Endothelial cell of umbilical vein (primary cell): ENCODE measurements around the gene MAPK8. TPM values are rescaled to one million over a fixed set of nuclear protein-coding genes. Genes with fewer than 3 reads are reported as not detected.

Experiments
- BruUV-seq: library from RNA; stranded (reverse); fragments of 400-500 nt; replicated peaks from 2 replicates; lab custom pipeline; 2021; lab: Mats Ljungman, UMichigan
- CTCF ChIA-PET: fragments of 300-600, 350-600 bp; sonication (Branson Sonifier 250); formaldehyde crosslinking; loops from one replicate; lab custom pipeline; 2021; ENCODE audit warnings: antibody characterized with exemption, inconsistent platforms; lab: Charles Lee
- POLR2A ChIA-PET: fragments of 300-600, 350-600 bp; sonication (Branson Sonifier 250); formaldehyde crosslinking; loops from one replicate; lab custom pipeline; 2021; ENCODE audit warnings: antibody characterized with exemption, inconsistent platforms; lab: Charles Lee
- DNase-seq: peaks from one replicate; pipeline ENCODE4 v3.0.0-alpha.2; 2011; ENCODE audit warnings: low read depth, low spot score
- FAIRE-seq: peaks from 2 replicates; lab custom pipeline; 2011; peaks lifted over from hg19 to GRCh38; lab: Jason Lieb, UNC
- H2AFZ ChIP-seq: 2 replicates; pipeline ENCODE4 v1.6.0; 2012; ENCODE audit warnings: low read depth, low read length, control low read depth, inconsistent platforms
- H3K27ac ChIP-seq: 2 replicates; pipeline ENCODE4 v1.5.1; 2011; ENCODE audit warnings: low read depth, mild to moderate bottlenecking, control low read depth, low read length, moderate library complexity; ENCODE audit not compliant: insufficient read depth
- H3K27me3 ChIP-seq, 2 experiments: 2 replicates each; pipeline versions ENCODE4 v1.6.0 to v1.6.1; 2011; ENCODE audit warnings: low read length in 2 of 2, mixed read lengths in 1 of 2; ENCODE audit not compliant: control insufficient read depth in 2 of 2, insufficient read depth in 2 of 2
- H3K36me3 ChIP-seq, 2 experiments: 2 replicates in 1 of 2; 3 replicates in 1 of 2; pipeline ENCODE4 v1.5.1; 2011; ENCODE audit warnings: low read length in 2 of 2, mild to moderate bottlenecking in 1 of 2, moderate library complexity in 1 of 2; ENCODE audit not compliant: control insufficient read depth in 2 of 2, insufficient read depth in 2 of 2; ENCODE audit errors: extremely low read depth in 1 of 2
- H3K4me1 ChIP-seq: 3 replicates; pipeline ENCODE4 v1.5.1; 2011; ENCODE audit warnings: mild to moderate bottlenecking, low read length; ENCODE audit not compliant: control insufficient read depth, insufficient read depth; ENCODE audit errors: extremely low read depth
- H3K4me2 ChIP-seq: 2 replicates; pipeline ENCODE4 v1.6.1; 2011; ENCODE audit warnings: low read length, control low read depth, mixed read lengths; ENCODE audit not compliant: insufficient read depth
- H3K4me3 ChIP-seq, 3 experiments: fragments of 200-600 bp in 1 of 3; sonication (generic), shearing (Covaris generic) in 1 of 3; replicated peaks in 1 of 3; 2 replicates each; pipeline ENCODE4 v1.5.1; 2011 to 2016; ENCODE audit warnings: control low read depth in 3 of 3, low read length in 3 of 3, mild to moderate bottlenecking in 2 of 3, inconsistent platforms in 1 of 3, low read depth in 1 of 3, moderate library complexity in 1 of 3; ENCODE audit not compliant: insufficient read depth in 1 of 3
- H3K79me2 ChIP-seq: 2 replicates; pipeline ENCODE4 v1.6.0; 2012; ENCODE audit warnings: low read length, inconsistent platforms; ENCODE audit not compliant: control insufficient read depth, insufficient read depth
- H3K9ac ChIP-seq: replicated peaks from 2 replicates; pipeline ENCODE3; 2011; ENCODE audit warnings: low read length, control low read depth; ENCODE audit not compliant: insufficient read depth; ENCODE audit errors: extremely low read depth
- H3K9me1 ChIP-seq: replicated peaks from 3 replicates; pipeline ENCODE4 v1.6.0; 2011; ENCODE audit warnings: mild to moderate bottlenecking, low read length; ENCODE audit not compliant: control insufficient read depth, insufficient read depth; ENCODE audit errors: extremely low read depth
- H3K9me3 ChIP-seq: replicated peaks from 2 replicates; pipeline ENCODE4 v1.5.1; 2012; ENCODE audit warnings: low read length, inconsistent platforms; ENCODE audit not compliant: control insufficient read depth, insufficient read depth
- H4K20me1 ChIP-seq: replicated peaks from 2 replicates; pipeline ENCODE3; 2011; ENCODE audit warnings: mild to moderate bottlenecking, low read length; ENCODE audit not compliant: control insufficient read depth, insufficient read depth; ENCODE audit errors: extremely low read depth
- EZH2 ChIP-seq: IDR thresholded peaks from 2 replicates; pipeline ENCODE4 v1.6.1; 2012; ENCODE audit warnings: borderline replicate concordance, low read depth, mild to moderate bottlenecking, moderate library complexity, low read length, inconsistent platforms; ENCODE audit not compliant: severe bottlenecking
- FOS ChIP-seq: IDR thresholded peaks from 2 replicates; pipeline ENCODE4 v1.6.1; 2011; ENCODE audit warnings: mild to moderate bottlenecking, low read length, moderate library complexity, borderline replicate concordance; ENCODE audit not compliant: insufficient read depth
- GATA2 ChIP-seq: IDR thresholded peaks from 2 replicates; pipeline ENCODE4 v1.7.0; 2011; ENCODE audit warnings: low read depth, mild to moderate bottlenecking, moderate library complexity, mixed read lengths, low read length; ENCODE audit not compliant: insufficient read length, insufficient read depth
- JUN ChIP-seq: IDR thresholded peaks from 2 replicates; pipeline ENCODE4 v1.6.1; 2011; ENCODE audit warnings: borderline replicate concordance, low read depth; ENCODE audit not compliant: insufficient read length, insufficient read depth
- dilution Hi-C: fragments of 300-500 bp; cut with MboI; formaldehyde crosslinking; loops from one replicate; pipeline ENCODE4 v1.15.0; 2019; ENCODE audit warnings: low sequenced_read_pairs; ENCODE audit not compliant: extremely low pct_ligation_motif_present
- intact Hi-C: fragments of 100-400 bp; cut with micrococcal nuclease; formaldehyde crosslinking; loops from one replicate; pipeline ENCODE4 v1.10.0; 2022
- polyA plus RNA-seq, 4 experiments: library from polyadenylated mRNA; depleted of rRNA in 3 of 4; stranded (reverse) in 3 of 4; unstranded in 1 of 4; fragments of >200 nt; gene quantifications; 2 replicates each; pipeline versions ENCODE4 v1.2.1 to v1.2.3, GENCODE V29; 2011 to 2012; ENCODE audit warnings: missing spikeins in 1 of 4
- total RNA-seq: library from RNA; stranded (reverse); gene quantifications from 2 replicates; pipeline ENCODE4 v1.2.3, GENCODE V29; 2021
- TF ChIP-seq, protein P1 (sequence below), 2 donors: IDR thresholded peaks; 1 replicate in 1 of 2; 2 replicates in 1 of 2; pipeline ENCODE4 v1.5.1; 2011; ENCODE audit warnings: low read length in 2 of 2, mild to moderate bottlenecking in 2 of 2, moderate library complexity in 2 of 2, control low read depth in 1 of 2, inconsistent platforms in 1 of 2, low read depth in 1 of 2; ENCODE audit not compliant: insufficient read depth in 1 of 2; ENCODE audit errors: extremely low read depth in 1 of 2
- TF ChIP-seq, protein P2 (sequence below): IDR thresholded peaks from 2 replicates; pipeline ENCODE4 v1.6.1; 2011; ENCODE audit not compliant: insufficient read depth, insufficient read length

MAPK8 gene
- total and polyA plus RNA-seq, 2 donors (not counting 3 experiments of a cell fraction or from before 2014, with no cell fraction given), result 25.3 to 56.2 TPM

DNA sequence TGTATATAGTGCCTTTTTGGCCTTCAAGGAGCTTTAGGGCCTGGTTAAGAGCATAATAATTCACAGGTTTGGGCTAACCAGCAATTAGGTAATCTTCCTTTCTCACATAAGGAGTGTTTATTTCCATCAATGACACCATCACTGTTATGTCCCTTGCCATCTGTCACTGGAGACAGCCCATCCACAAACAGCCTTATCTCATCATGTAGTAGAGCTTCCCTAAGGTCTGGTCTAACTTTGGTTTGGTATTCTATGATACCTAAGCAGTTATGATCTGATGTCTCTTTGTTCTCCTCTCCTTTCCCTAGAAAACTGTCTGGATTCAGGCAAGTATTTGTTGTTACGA lies 26.4 kb downstream of the MAPK8 start:
- Histone ChIP-seq H2AFZ (no peak overlapping the region), H3K9me3 (no peaks in the 10 kb centered on the region), H3K27me3 (no peaks in the 10 kb centered on the region), H3K79me2 (peaks cover 23% of the 10 kb centered on the region), H4K20me1 (no peaks in the 10 kb centered on the region), H3K9me1 (no peaks in the 10 kb centered on the region), H3K36me3 (no peaks in the 10 kb centered on the region), H3K4me1 (no peaks in the 10 kb centered on the region), H3K27ac (no peak overlapping the region), H3K4me2 (no peak overlapping the region), H3K9ac (no peak overlapping the region), H3K4me3 (no peak overlapping the region)
- dilution Hi-C loops, result no loop called here
- intact Hi-C loops, result no loop called here
- FAIRE-seq (no peak), DNase-seq (no peak)
- ChIA-PET POLR2A (interaction anchor here (0.6 kb wide), 2 partner anchors 46 to 200 kb away, joined by 4 to 5 read pairs; no protein-coding TSS in a partner anchor), CTCF (interaction anchor here (1.3 to 2.1 kb wide), 2 partner anchors 13 kb away, joined by 3 to 4 read pairs; no protein-coding TSS in a partner anchor)
- TF ChIP-seq, protein P1, sequence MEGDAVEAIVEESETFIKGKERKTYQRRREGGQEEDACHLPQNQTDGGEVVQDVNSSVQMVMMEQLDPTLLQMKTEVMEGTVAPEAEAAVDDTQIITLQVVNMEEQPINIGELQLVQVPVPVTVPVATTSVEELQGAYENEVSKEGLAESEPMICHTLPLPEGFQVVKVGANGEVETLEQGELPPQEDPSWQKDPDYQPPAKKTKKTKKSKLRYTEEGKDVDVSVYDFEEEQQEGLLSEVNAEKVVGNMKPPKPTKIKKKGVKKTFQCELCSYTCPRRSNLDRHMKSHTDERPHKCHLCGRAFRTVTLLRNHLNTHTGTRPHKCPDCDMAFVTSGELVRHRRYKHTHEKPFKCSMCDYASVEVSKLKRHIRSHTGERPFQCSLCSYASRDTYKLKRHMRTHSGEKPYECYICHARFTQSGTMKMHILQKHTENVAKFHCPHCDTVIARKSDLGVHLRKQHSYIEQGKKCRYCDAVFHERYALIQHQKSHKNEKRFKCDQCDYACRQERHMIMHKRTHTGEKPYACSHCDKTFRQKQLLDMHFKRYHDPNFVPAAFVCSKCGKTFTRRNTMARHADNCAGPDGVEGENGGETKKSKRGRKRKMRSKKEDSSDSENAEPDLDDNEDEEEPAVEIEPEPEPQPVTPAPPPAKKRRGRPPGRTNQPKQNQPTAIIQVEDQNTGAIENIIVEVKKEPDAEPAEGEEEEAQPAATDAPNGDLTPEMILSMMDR (IDR thresholded peaks at IDR 0.05; ENCODE audit: extremely low read depth in 1 of 2, insufficient read depth in 1 of 2, low read depth in 1 of 2, low read length in 2 of 2), result no peak
- no peak for TF ChIP-seq FOS
- TF ChIP-seq GATA2, result no peak
- TF ChIP-seq JUN, result no peak
- TF ChIP-seq, protein P2, sequence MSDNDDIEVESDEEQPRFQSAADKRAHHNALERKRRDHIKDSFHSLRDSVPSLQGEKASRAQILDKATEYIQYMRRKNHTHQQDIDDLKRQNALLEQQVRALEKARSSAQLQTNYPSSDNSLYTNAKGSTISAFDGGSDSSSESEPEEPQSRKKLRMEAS, result no peak
- no peak for TF ChIP-seq EZH2
- BruUV-seq, result no TSS peak
